NT2/D1 (cell line): ENCODE data around the gene DAAM1.

ENCODE experiments used
- SUZ12 ChIP-seq: IDR thresholded peaks from 2 replicates; pipeline ENCODE4 v1.6.1; 2011; ENCODE audit not compliant: insufficient read length, insufficient read depth; ENCODE audit errors: extremely low read depth
- YY1 ChIP-seq: IDR thresholded peaks from 2 replicates; pipeline ENCODE4 v1.6.1; 2011; ENCODE audit not compliant: insufficient read length, insufficient read depth

GRCh38 chr14:59415836-59416602 is 227.6 kb downstream of the DAAM1 start:
- TF ChIP-seq YY1 (no peak), SUZ12 (no peak)
